B cell (primary cell): Measurements from ENCODE around the gene QRFPR.
"Not testable (repeated sequence)": the region's sequence is repeated elsewhere in the genome, so short reads cannot be mapped to it uniquely, and the experiment has no call there.

Experiments used
- CTCF ChIP-seq: fragments of 200-600 bp; IDR thresholded peaks from one replicate; pipeline ENCODE4 v1.8.0; 2022; ENCODE audit warnings: antibody characterized with exemption, mild to moderate bottlenecking
- EZH2 ChIP-seq: IDR thresholded peaks from 2 replicates; pipeline ENCODE4 v1.6.1; 2012; ENCODE audit warnings: borderline replicate concordance, low read depth, mild to moderate bottlenecking, moderate library complexity, low read length; ENCODE audit not compliant: insufficient read depth, poor library complexity, severe bottlenecking

DNA sequence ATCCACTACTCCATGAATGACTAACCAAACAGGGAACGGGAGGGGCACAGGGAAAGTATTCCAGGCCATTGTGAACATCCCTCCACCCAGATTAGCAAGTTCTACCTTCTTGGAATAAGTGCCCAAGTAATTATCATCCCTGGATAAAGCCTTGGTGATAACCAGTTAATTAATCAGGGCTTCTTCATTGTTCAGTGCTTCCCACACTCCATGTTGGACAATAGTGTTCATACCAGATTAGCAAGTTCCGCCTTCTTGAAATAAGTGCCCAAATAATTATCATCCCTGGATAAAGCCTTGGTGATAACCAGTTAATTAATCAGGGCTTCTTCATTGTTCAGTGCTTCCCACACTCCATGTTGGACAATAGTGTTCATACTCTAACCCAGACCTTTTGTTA lies 67.4 kb downstream of the QRFPR start:
- not testable (repeated sequence) for TF ChIP-seq CTCF, EZH2
